Measurements from ENCODE around the gene FSTL5. TPM values are rescaled to one million over a fixed set of nuclear protein-coding genes. Genes with fewer than 3 reads are reported as not detected.

FSTL5 gene
- total and polyA plus RNA-seq, 2 experiments from 2014 or later = 0.12 to 0.59 TPM

DNA sequence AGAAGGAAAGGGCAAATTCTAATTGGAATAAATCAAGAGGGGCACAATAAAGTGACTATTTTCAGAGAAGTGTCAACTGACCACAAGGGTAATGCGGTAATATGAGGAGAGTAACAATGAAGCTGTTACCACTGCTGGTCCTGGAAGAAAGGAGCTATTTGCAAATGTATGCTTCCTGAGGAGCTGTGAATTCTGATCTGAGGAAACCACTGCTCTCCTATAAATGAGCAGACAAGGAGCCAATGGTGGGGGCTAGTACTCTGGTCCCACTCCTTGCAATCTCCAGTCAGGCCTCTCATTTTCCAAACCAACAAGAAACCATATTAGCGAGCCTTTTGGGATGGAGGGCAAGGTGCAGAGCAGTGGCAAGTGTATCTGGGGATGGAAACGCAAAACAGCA, 770.2 kb downstream of the FSTL5 start:
- Histone ChIP-seq H3K4me1 (ENCODE audit: low read depth) (no peaks in the 10 kb centered on the region), H3K27me3 (no peaks in the 10 kb centered on the region), H3K36me3 (no peaks in the 10 kb centered on the region), H3K4me3 (no peak overlapping the region), H3K27ac (no peak overlapping the region), H3K9me3 (ENCODE audit: low read depth) (no peaks in the 10 kb centered on the region)
- no peak for DNase-seq (ENCODE audit: low read depth in 1 of 2, low spot score in 1 of 2)
- no peak for TF ChIP-seq CTCF (IDR thresholded peaks at IDR 0.05; ENCODE audit: low read depth, low read length)

DNA sequence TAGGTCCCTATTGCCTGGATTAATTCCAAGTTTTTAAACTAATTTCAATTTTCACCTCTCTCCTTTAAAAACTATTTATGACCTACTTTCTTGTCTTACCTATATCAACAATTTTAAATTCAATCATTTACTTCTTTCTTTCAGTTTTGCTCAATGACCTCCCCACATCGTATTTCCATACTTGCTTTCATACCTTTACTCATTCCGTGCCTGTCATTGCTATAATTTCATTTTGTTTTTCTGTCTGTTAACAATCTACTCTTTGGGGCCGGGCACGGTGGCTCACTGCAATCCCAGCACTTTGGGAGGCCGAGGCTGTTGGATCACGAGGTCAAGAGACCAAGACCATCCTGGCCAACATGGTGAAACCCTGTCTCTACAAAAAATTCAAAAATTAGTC, 781.1 kb downstream of the FSTL5 start:
- Histone ChIP-seq H3K27me3 (no peaks in the 10 kb centered on the region), H3K36me3 (no peaks in the 10 kb centered on the region), H3K27ac (no peak overlapping the region), H3K4me1 (ENCODE audit: low read depth) (no peaks in the 10 kb centered on the region), H3K9me3 (ENCODE audit: low read depth) (no peaks in the 10 kb centered on the region), H3K4me3 (no peak overlapping the region)
- no peak for DNase-seq (ENCODE audit: low read depth in 1 of 2, low spot score in 1 of 2)
- no peak for TF ChIP-seq CTCF (IDR thresholded peaks at IDR 0.05; ENCODE audit: low read depth, low read length)

DNA sequence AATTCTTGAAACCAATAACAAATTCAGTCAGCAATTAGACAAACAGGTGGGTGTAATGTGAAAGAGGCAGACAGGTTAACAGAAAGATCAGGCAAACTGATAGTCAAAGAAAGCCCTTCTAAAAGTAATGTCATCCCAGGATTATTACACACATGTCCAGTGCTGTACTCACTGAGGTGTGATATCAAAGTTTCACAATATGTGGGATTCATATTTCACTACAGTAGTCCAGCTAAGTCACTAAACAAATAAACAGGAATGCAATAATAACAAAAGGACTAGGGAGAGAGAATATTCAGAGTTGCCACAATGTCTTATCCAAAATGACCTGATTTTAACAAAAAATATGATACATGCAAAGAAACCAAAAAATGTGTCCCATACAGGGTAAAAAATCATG, 787.5 kb downstream of the FSTL5 start:
- TF ChIP-seq CTCF (IDR thresholded peaks at IDR 0.05; ENCODE audit: low read depth, low read length) = no peak
- Histone ChIP-seq H3K4me3 (no peak overlapping the region), H3K27me3 (no peaks in the 10 kb centered on the region), H3K27ac (no peak overlapping the region), H3K36me3 (no peaks in the 10 kb centered on the region), H3K9me3 (ENCODE audit: low read depth) (no peaks in the 10 kb centered on the region), H3K4me1 (ENCODE audit: low read depth) (no peaks in the 10 kb centered on the region)
- no peak for DNase-seq (ENCODE audit: low read depth in 1 of 2, low spot score in 1 of 2)

GRCh38 chr4:161364681-161365080, 799.1 kb downstream of the FSTL5 start:
- H3K36me3 ChIP-seq = no peaks in the 10 kb centered on the region
- no peak overlapping the region for H3K4me3 ChIP-seq
- H3K4me1 ChIP-seq (ENCODE audit: low read depth) = no peaks in the 10 kb centered on the region
- no peak for TF ChIP-seq CTCF (IDR thresholded peaks at IDR 0.05; ENCODE audit: low read depth, low read length)
- DNase-seq (ENCODE audit: low read depth in 1 of 2, low spot score in 1 of 2) = no peak
- no peaks in the 10 kb centered on the region for H3K27me3 ChIP-seq
- H3K27ac ChIP-seq = no peak overlapping the region
- no peaks in the 10 kb centered on the region for H3K9me3 ChIP-seq (ENCODE audit: low read depth)

- H3K27me3 ChIP-seq = no peaks in the 10 kb centered on the region
- H3K4me1 ChIP-seq (ENCODE audit: low read depth) = no peaks in the 10 kb centered on the region
- no peaks in the 10 kb centered on the region for H3K9me3 ChIP-seq (ENCODE audit: low read depth)
- no peak overlapping the region for H3K4me3 ChIP-seq
- no peak for DNase-seq (ENCODE audit: low read depth in 1 of 2, low spot score in 1 of 2)
- no peak for TF ChIP-seq CTCF (IDR thresholded peaks at IDR 0.05; ENCODE audit: low read depth, low read length)
- H3K27ac ChIP-seq = no peak overlapping the region
- H3K36me3 ChIP-seq = no peaks in the 10 kb centered on the region
Measured at GRCh38 chr4:161360982-161361381, 802.8 kb downstream of the FSTL5 start.

DNA sequence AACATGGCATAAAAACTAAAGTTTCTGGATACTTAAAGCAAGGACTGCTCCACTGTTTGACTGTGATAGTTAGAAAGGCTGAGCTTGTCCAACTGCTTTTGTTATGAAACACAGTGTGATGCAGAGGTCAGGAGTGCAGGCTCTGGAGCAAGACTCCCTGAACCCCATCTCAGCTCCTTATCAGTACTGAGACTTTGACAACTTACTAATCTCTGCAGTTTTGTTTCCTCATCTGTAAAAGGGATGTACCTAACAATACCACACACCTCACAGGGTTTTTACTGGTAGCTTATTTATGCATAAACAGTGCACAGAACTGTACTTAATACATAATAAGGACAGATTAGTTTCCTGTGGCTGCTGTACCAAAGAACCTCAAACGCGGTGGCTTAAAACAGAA, 804.3 kb downstream of the FSTL5 start:
- no peak for TF ChIP-seq CTCF (IDR thresholded peaks at IDR 0.05; ENCODE audit: low read depth, low read length)
- H3K4me1 ChIP-seq (ENCODE audit: low read depth) = no peaks in the 10 kb centered on the region
- no peak for DNase-seq (ENCODE audit: low read depth in 1 of 2, low spot score in 1 of 2)
- H3K4me3 ChIP-seq = no peak overlapping the region
- H3K27ac ChIP-seq = no peak overlapping the region
- no peaks in the 10 kb centered on the region for H3K36me3 ChIP-seq
- no peaks in the 10 kb centered on the region for H3K9me3 ChIP-seq (ENCODE audit: low read depth)
- H3K27me3 ChIP-seq = no peaks in the 10 kb centered on the region
